MM.1S (cell line): ENCODE data around the gene TYW1.
"Not testable (repeated sequence)": the region's sequence is repeated elsewhere in the genome, so short reads cannot be mapped to it uniquely, and the experiment has no call there.

Experiments
- DNase-seq: peaks from one replicate; pipeline ENCODE4 v3.0.0-alpha.2; 2015
- H2AFZ ChIP-seq: fragments of 300-600 bp; sonication (generic); 2 replicates; pipeline ENCODE4 v1.6.0; 2016; ENCODE audit warnings: antibody characterized with exemption, low read length
- H3F3A ChIP-seq: fragments of 300-600 bp; sonication (generic); 2 replicates; pipeline ENCODE4 v1.6.1; 2016; ENCODE audit warnings: mild to moderate bottlenecking, antibody characterized with exemption, low read length, moderate library complexity, mixed read lengths; ENCODE audit not compliant: insufficient read depth
- H3K27ac ChIP-seq: fragments of 300-600 bp; sonication (generic); 2 replicates; pipeline ENCODE4 v1.5.1; 2016; ENCODE audit warnings: mild to moderate bottlenecking, low read length
- H3K27me3 ChIP-seq: fragments of 300-600 bp; sonication (generic); replicated peaks from 2 replicates; pipeline ENCODE4 v1.6.0; 2016; ENCODE audit warnings: low read length; ENCODE audit not compliant: insufficient read depth
- H3K36me3 ChIP-seq: fragments of 300-600 bp; sonication (generic); replicated peaks from 2 replicates; pipeline ENCODE4 v1.6.1; 2016; ENCODE audit warnings: mild to moderate bottlenecking, low read length, mixed read lengths; ENCODE audit not compliant: insufficient read depth
- H3K4me1 ChIP-seq: fragments of 300-600 bp; sonication (generic); 2 replicates; pipeline ENCODE4 v1.6.1; 2016; ENCODE audit warnings: low read length, mixed read lengths
- H3K4me2 ChIP-seq: fragments of 300-600 bp; sonication (generic); 2 replicates; pipeline ENCODE4 v1.6.0; 2016; ENCODE audit warnings: low read depth, low read length
- H3K4me3 ChIP-seq: fragments of 300-600 bp; sonication (generic); 2 replicates; pipeline ENCODE4 v1.5.1; 2016; ENCODE audit warnings: low read length, mixed read lengths
- H3K79me2 ChIP-seq: fragments of 300-600 bp; sonication (generic); 2 replicates; pipeline ENCODE4 v1.6.1; 2016; ENCODE audit warnings: mixed run types, low read length, mixed read lengths
- H3K9ac ChIP-seq: fragments of 300-600 bp; sonication (generic); 2 replicates; pipeline ENCODE4 v1.6.1; 2016; ENCODE audit warnings: low read length, mixed read lengths
- H3K9me2 ChIP-seq: fragments of 300-600 bp; sonication (generic); replicated peaks from 2 replicates; pipeline ENCODE4 v1.6.1; 2016; ENCODE audit warnings: mild to moderate bottlenecking, low read length, mixed read lengths; ENCODE audit not compliant: insufficient read depth
- H3K9me3 ChIP-seq: fragments of 300-600 bp; sonication (generic); replicated peaks from 2 replicates; pipeline ENCODE4 v1.6.1; 2016; ENCODE audit warnings: mild to moderate bottlenecking, low read length, mixed read lengths; ENCODE audit not compliant: insufficient read depth
- H4K20me1 ChIP-seq: fragments of 300-600 bp; sonication (generic); 2 replicates; pipeline ENCODE4 v1.6.1; 2016; ENCODE audit warnings: mild to moderate bottlenecking, low read length, moderate library complexity, mixed read lengths; ENCODE audit not compliant: insufficient read depth
- EZH2 ChIP-seq: fragments of 300-600 bp; sonication (generic); optimal IDR thresholded peaks from 2 replicates; pipeline ENCODE3; 2017; ENCODE audit warnings: low read depth, mild to moderate bottlenecking, antibody characterized with exemption, low read length, mixed read lengths
- EZH2phosphoT487 ChIP-seq: fragments of 300-600 bp; sonication (generic); IDR thresholded peaks from 2 replicates; pipeline ENCODE4 v1.6.1; 2018; ENCODE audit warnings: antibody characterized with exemption, low read length
- TF ChIP-seq, protein P1 (sequence below): fragments of 300-600 bp; sonication (generic); IDR thresholded peaks from 2 replicates; pipeline ENCODE4 v1.5.1; 2016; ENCODE audit warnings: antibody characterized with exemption, low read length, mixed read lengths

The TYW1 gene

GRCh38 chr7:67089261-67089660, 92.6 kb downstream of the TYW1 start:
- H2AFZ ChIP-seq, H3F3A ChIP-seq, H3K4me3 ChIP-seq, H3K4me2 ChIP-seq, H4K20me1 ChIP-seq, H3K27me3 ChIP-seq, H3K36me3 ChIP-seq, H3K9me2 ChIP-seq, H3K9ac ChIP-seq, H3K4me1 ChIP-seq, H3K27ac ChIP-seq, H3K9me3 ChIP-seq, DNase-seq, H3K79me2 ChIP-seq: not testable (repeated sequence)

- H3K9ac ChIP-seq, H3K79me2 ChIP-seq, H3K4me1 ChIP-seq, DNase-seq, H4K20me1 ChIP-seq, H3K27ac ChIP-seq, H3F3A ChIP-seq, H3K36me3 ChIP-seq, H3K9me3 ChIP-seq, H3K27me3 ChIP-seq, H3K4me3 ChIP-seq, H3K4me2 ChIP-seq, H2AFZ ChIP-seq, H3K9me2 ChIP-seq: not testable (repeated sequence)
Observed at GRCh38 chr7:67091053-67091452, 94.4 kb downstream of the TYW1 start.

- DNase-seq, H3K36me3 ChIP-seq, H2AFZ ChIP-seq: not testable (repeated sequence)
Observed at GRCh38 chr7:67098031-67098430, 101.4 kb downstream of the TYW1 start.

DNA sequence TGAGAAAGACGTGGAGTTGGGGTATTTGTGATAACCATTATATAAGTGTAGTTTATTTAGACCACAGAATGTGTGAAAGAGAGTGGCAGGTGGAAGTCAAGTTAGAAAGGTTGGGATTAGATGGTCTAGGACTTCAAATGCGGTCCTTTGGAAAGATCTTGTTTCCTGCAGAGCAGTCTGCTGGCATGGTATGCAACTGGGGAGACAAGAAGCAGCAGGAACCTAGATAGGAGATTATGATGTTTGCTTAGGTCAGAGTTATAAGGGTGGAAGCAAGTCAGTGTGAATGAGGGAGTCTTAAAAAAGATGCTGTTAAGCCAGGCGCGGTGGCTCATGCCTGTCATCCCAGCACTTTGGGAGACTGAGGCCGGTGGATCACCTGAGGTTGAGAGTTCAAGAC, 102.8 kb downstream of the TYW1 start:
- not testable (repeated sequence) for DNase-seq, H4K20me1 ChIP-seq, H3K79me2 ChIP-seq, H3K9ac ChIP-seq, H2AFZ ChIP-seq, H3K27ac ChIP-seq, H3K4me1 ChIP-seq, H3K4me3 ChIP-seq, H3K9me2 ChIP-seq, H3F3A ChIP-seq, H3K36me3 ChIP-seq, H3K4me2 ChIP-seq, H3K9me3 ChIP-seq, H3K27me3 ChIP-seq

More at GRCh38 chr7:67098031-67098430, 101.4 kb downstream of the TYW1 start:
- H3K27ac ChIP-seq, H3K9me3 ChIP-seq, H3K27me3 ChIP-seq, H4K20me1 ChIP-seq, H3K4me1 ChIP-seq, H3K4me3 ChIP-seq, H3K9ac ChIP-seq, H3K79me2 ChIP-seq, H3F3A ChIP-seq, H3K9me2 ChIP-seq, H3K4me2 ChIP-seq: not testable (repeated sequence)

DNA sequence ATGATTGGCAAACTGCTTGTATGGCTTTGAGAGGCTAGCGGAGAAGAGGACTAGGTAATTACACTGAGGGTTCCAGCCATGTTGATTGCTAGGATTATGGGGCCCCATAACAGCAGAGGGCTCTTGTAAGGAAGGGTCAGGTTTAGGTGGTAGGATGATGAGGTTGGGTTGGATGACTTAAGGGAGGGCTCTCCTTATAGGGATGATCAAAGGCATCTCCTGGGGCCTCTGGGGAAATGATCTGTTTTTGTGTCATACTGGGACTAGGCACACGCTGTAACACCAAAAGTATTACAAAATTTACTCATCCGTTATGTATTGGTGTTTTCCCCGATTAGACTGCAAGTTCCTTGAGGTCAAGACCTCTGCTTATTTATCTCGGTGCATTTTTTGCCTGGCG, 103.4 kb downstream of the TYW1 start:
- H3K4me1 ChIP-seq, H3K9me3 ChIP-seq, H3K4me3 ChIP-seq, H3K9me2 ChIP-seq, H3K27me3 ChIP-seq, H3K36me3 ChIP-seq, H3K9ac ChIP-seq, H3K79me2 ChIP-seq, H2AFZ ChIP-seq, H3F3A ChIP-seq, H3K27ac ChIP-seq, H4K20me1 ChIP-seq, H3K4me2 ChIP-seq, DNase-seq: not testable (repeated sequence)

- Histone ChIP-seq H3K27me3 (no peaks in the 10 kb centered on the region), H3K9me2 (no peaks in the 10 kb centered on the region), H3K9ac (no peak overlapping the region), H4K20me1 (no peaks in the 10 kb centered on the region), H3K36me3 (no peaks in the 10 kb centered on the region), H3F3A (no peaks in the 10 kb centered on the region), H2AFZ (no peak overlapping the region), H3K27ac (no peak overlapping the region), H3K4me1 (peaks cover 8% of the 10 kb centered on the region; the same call in 1 of the 2 replicates), H3K9me3 (no peaks in the 10 kb centered on the region), H3K4me3 (no peak overlapping the region), H3K4me2 (no peak overlapping the region), H3K79me2 (no peaks in the 10 kb centered on the region)
- no peak for TF ChIP-seq EZH2
- TF ChIP-seq, protein P1, sequence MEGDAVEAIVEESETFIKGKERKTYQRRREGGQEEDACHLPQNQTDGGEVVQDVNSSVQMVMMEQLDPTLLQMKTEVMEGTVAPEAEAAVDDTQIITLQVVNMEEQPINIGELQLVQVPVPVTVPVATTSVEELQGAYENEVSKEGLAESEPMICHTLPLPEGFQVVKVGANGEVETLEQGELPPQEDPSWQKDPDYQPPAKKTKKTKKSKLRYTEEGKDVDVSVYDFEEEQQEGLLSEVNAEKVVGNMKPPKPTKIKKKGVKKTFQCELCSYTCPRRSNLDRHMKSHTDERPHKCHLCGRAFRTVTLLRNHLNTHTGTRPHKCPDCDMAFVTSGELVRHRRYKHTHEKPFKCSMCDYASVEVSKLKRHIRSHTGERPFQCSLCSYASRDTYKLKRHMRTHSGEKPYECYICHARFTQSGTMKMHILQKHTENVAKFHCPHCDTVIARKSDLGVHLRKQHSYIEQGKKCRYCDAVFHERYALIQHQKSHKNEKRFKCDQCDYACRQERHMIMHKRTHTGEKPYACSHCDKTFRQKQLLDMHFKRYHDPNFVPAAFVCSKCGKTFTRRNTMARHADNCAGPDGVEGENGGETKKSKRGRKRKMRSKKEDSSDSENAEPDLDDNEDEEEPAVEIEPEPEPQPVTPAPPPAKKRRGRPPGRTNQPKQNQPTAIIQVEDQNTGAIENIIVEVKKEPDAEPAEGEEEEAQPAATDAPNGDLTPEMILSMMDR = no peak
- TF ChIP-seq EZH2phosphoT487 = no peak
- no peak for DNase-seq
Observed at GRCh38 chr7:67100956-67101361, 104.3 kb downstream of the TYW1 start.

- H2AFZ ChIP-seq, H3K27me3 ChIP-seq, H3K9ac ChIP-seq: not testable (repeated sequence)
Observed at GRCh38 chr7:67104937-67105336, 108.3 kb downstream of the TYW1 start.

More at GRCh38 chr7:67104937-67105336, 108.3 kb downstream of the TYW1 start:
- not testable (repeated sequence) for H3K36me3 ChIP-seq, H3F3A ChIP-seq, H3K79me2 ChIP-seq, H3K9me2 ChIP-seq, H3K9me3 ChIP-seq, H3K27ac ChIP-seq, H3K4me1 ChIP-seq, H3K4me2 ChIP-seq, H4K20me1 ChIP-seq, DNase-seq, H3K4me3 ChIP-seq
